ENCODE measurements around the gene NOL4L. TPM values are rescaled to one million over a fixed set of nuclear protein-coding genes. Genes with fewer than 3 reads are reported as not detected.
A peak's percentile ranks its signal among the peaks of the same experiment; 100 is the strongest.

NOL4L gene
- total and polyA plus RNA-seq, 9 donors: 10.4 to 20.0 (median 16.1) TPM

- peak; percentile 80 for DNase-seq
- under 1% methylated on average over 51 of the region's 79 CpGs for WGBS (ENCODE audit: insufficient coverage)
- peaks cover 6% of the 10 kb centered on the region for H3K36me3 ChIP-seq (ENCODE audit: control insufficient read depth, insufficient read depth, low read length)
- peak overlapping the region; percentile 82 for H3K4me3 ChIP-seq (ENCODE audit: low read length)
- peaks cover 49% of the 10 kb centered on the region for H3K4me1 ChIP-seq (ENCODE audit: control insufficient read depth, insufficient read depth, low read length)
- H3K9me3 ChIP-seq (replicated peaks; ENCODE audit: control insufficient read depth, low read depth, low read length): no peaks in the 10 kb centered on the region
- peak overlapping the region; percentile 94 for H3K27ac ChIP-seq (ENCODE audit: low read length)
- H3K27me3 ChIP-seq (ENCODE audit: control insufficient read depth, insufficient read depth, low read length): no peaks in the 10 kb centered on the region
These were observed 101.5 kb downstream of the NOL4L start for GRCh38 chr20:32483351-32484224.

GRCh38 chr20:32482442-32483261 lies 102.5 kb downstream of the NOL4L start:
- Histone ChIP-seq H3K4me1 (ENCODE audit: control insufficient read depth, insufficient read depth, low read length) (peaks cover 59% of the 10 kb centered on the region), H3K27ac (ENCODE audit: low read length) (peak overlapping the region; percentile 79), H3K36me3 (ENCODE audit: control insufficient read depth, insufficient read depth, low read length) (peaks cover 6% of the 10 kb centered on the region), H3K4me3 (ENCODE audit: low read length) (peak overlapping the region; percentile 65), H3K9me3 (replicated peaks; ENCODE audit: control insufficient read depth, low read depth, low read length) (no peaks in the 10 kb centered on the region), H3K27me3 (ENCODE audit: control insufficient read depth, insufficient read depth, low read length) (no peaks in the 10 kb centered on the region)
- peak; percentile 72 for DNase-seq
- WGBS (ENCODE audit: insufficient coverage): under 1% methylated on average over 62 of the region's 82 CpGs

- peak overlapping the region; percentile 79 for H3K27ac ChIP-seq (ENCODE audit: low read length)
- H3K9me3 ChIP-seq (replicated peaks; ENCODE audit: control insufficient read depth, low read depth, low read length): no peaks in the 10 kb centered on the region
- peaks cover 64% of the 10 kb centered on the region for H3K4me1 ChIP-seq (ENCODE audit: control insufficient read depth, insufficient read depth, low read length)
- no peak for DNase-seq
- peak overlapping the region; percentile 65 for H3K4me3 ChIP-seq (ENCODE audit: low read length)
- peaks cover 6% of the 10 kb centered on the region for H3K36me3 ChIP-seq (ENCODE audit: control insufficient read depth, insufficient read depth, low read length)
- no CpG with 5 or more reads among the region's 9 CpGs for WGBS (ENCODE audit: insufficient coverage)
- H3K27me3 ChIP-seq (ENCODE audit: control insufficient read depth, insufficient read depth, low read length): no peaks in the 10 kb centered on the region
These were observed 103.0 kb downstream of the NOL4L start for GRCh38 chr20:32482143-32482441.

- peak overlapping the region; percentile 65 for H3K4me3 ChIP-seq (ENCODE audit: low read length)
These were observed 103.6 kb downstream of the NOL4L start for GRCh38 chr20:32481311-32482142.

GRCh38 chr20:32480371-32481241 lies 104.5 kb downstream of the NOL4L start:
- H3K27ac ChIP-seq (ENCODE audit: low read length): peak overlapping the region; percentile 70
- 28% methylated on average over 7 of the region's 12 CpGs for WGBS (ENCODE audit: insufficient coverage)
- H3K4me1 ChIP-seq (ENCODE audit: control insufficient read depth, insufficient read depth, low read length): peaks cover 79% of the 10 kb centered on the region

More at GRCh38 chr20:32481311-32482142, 103.6 kb downstream of the NOL4L start:
- peak overlapping the region; percentile 70 for H3K27ac ChIP-seq (ENCODE audit: low read length)
- no peaks in the 10 kb centered on the region for H3K27me3 ChIP-seq (ENCODE audit: control insufficient read depth, insufficient read depth, low read length)
- no peaks in the 10 kb centered on the region for H3K9me3 ChIP-seq (replicated peaks; ENCODE audit: control insufficient read depth, low read depth, low read length)
- H3K4me1 ChIP-seq (ENCODE audit: control insufficient read depth, insufficient read depth, low read length): peaks cover 70% of the 10 kb centered on the region
- DNase-seq: no peak
- 21% methylated on average over 8 of the region's 13 CpGs for WGBS (ENCODE audit: insufficient coverage)
- H3K36me3 ChIP-seq (ENCODE audit: control insufficient read depth, insufficient read depth, low read length): peaks cover 6% of the 10 kb centered on the region

GRCh38 chr20:32479697-32480171 lies 105.4 kb downstream of the NOL4L start:
- H3K27ac ChIP-seq (ENCODE audit: low read length): peak overlapping the region; percentile 70
- H3K9me3 ChIP-seq (replicated peaks; ENCODE audit: control insufficient read depth, low read depth, low read length): no peaks in the 10 kb centered on the region
- H3K4me3 ChIP-seq (ENCODE audit: low read length): no peak overlapping the region
- no peaks in the 10 kb centered on the region for H3K27me3 ChIP-seq (ENCODE audit: control insufficient read depth, insufficient read depth, low read length)
- DNase-seq: no peak
- H3K4me1 ChIP-seq (ENCODE audit: control insufficient read depth, insufficient read depth, low read length): peaks cover 79% of the 10 kb centered on the region
- H3K36me3 ChIP-seq (ENCODE audit: control insufficient read depth, insufficient read depth, low read length): peaks cover 6% of the 10 kb centered on the region
- WGBS (ENCODE audit: insufficient coverage): 14% methylated on average over 1 of the region's 2 CpGs

More at GRCh38 chr20:32480371-32481241, 104.5 kb downstream of the NOL4L start:
- no peak overlapping the region for H3K4me3 ChIP-seq (ENCODE audit: low read length)
- no peak for DNase-seq
- peaks cover 6% of the 10 kb centered on the region for H3K36me3 ChIP-seq (ENCODE audit: control insufficient read depth, insufficient read depth, low read length)
- H3K9me3 ChIP-seq (replicated peaks; ENCODE audit: control insufficient read depth, low read depth, low read length): no peaks in the 10 kb centered on the region
- no peaks in the 10 kb centered on the region for H3K27me3 ChIP-seq (ENCODE audit: control insufficient read depth, insufficient read depth, low read length)

- 60% methylated on average over 2 of the region's 5 CpGs for WGBS (ENCODE audit: insufficient coverage)
- H3K27ac ChIP-seq (ENCODE audit: low read length): no peak overlapping the region
- DNase-seq: no peak
These were observed 106.1 kb downstream of the NOL4L start for GRCh38 chr20:32479012-32479411.

GRCh38 chr20:32478576-32478975 lies 106.6 kb downstream of the NOL4L start:
- Histone ChIP-seq H3K9me3 (replicated peaks; ENCODE audit: control insufficient read depth, low read depth, low read length) (no peaks in the 10 kb centered on the region), H3K36me3 (ENCODE audit: control insufficient read depth, insufficient read depth, low read length) (peaks cover 13% of the 10 kb centered on the region), H3K4me3 (ENCODE audit: low read length) (no peak overlapping the region), H3K27ac (ENCODE audit: low read length) (peak overlapping the region; percentile 53), H3K4me1 (ENCODE audit: control insufficient read depth, insufficient read depth, low read length) (peaks cover 88% of the 10 kb centered on the region), H3K27me3 (ENCODE audit: control insufficient read depth, insufficient read depth, low read length) (no peaks in the 10 kb centered on the region)
- 73% methylated on average over 2 of the region's 7 CpGs for WGBS (ENCODE audit: insufficient coverage)
- no peak for DNase-seq

More at GRCh38 chr20:32479012-32479411, 106.1 kb downstream of the NOL4L start:
- Histone ChIP-seq H3K4me3 (ENCODE audit: low read length) (no peak overlapping the region), H3K4me1 (ENCODE audit: control insufficient read depth, insufficient read depth, low read length) (peaks cover 84% of the 10 kb centered on the region), H3K36me3 (ENCODE audit: control insufficient read depth, insufficient read depth, low read length) (peaks cover 9% of the 10 kb centered on the region), H3K27me3 (ENCODE audit: control insufficient read depth, insufficient read depth, low read length) (no peaks in the 10 kb centered on the region), H3K9me3 (replicated peaks; ENCODE audit: control insufficient read depth, low read depth, low read length) (no peaks in the 10 kb centered on the region)
